HG02884 (cell line): ENCODE measurements around the gene POU5F1.
"Not testable (repeated sequence)": the region's sequence is repeated elsewhere in the genome, so short reads cannot be mapped to it uniquely, and the experiment has no call there.

Experiments
- ATAC-seq: cut with Tn5 transposase; IDR thresholded peaks from one replicate; pipeline ENCODE4 v1.9.1; 2021; ENCODE audit warnings: mild to moderate bottlenecking, moderate library complexity; ENCODE audit not compliant: unreplicated experiment

Gene POU5F1

GRCh38 chr6:31192431-31193105 is 22.1 kb upstream of the POU5F1 start:
- not testable (repeated sequence) for ATAC-seq

GRCh38 chr6:31190488-31190887 is 20.0 kb upstream of the POU5F1 start:
- ATAC-seq: no peak

DNA sequence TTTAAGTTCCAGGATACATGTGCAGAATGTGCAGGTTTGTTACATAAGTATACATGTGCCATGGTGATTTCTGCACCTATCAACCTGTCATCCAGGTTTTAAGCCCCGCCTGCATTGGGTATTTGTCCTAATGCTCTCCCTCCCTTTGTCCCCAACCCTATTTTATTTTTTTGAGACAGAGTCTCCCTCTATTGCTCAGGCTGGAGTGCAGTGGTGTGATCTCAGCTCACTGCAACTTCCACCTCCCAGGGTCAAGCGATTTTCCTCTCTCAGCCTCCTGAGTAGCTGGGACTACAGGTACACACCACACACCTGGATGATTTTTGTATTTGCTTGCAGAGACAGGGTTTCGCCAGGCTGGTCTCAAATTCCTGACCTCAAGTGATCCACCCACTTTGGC is 18.7 kb upstream of the POU5F1 start:
- not testable (repeated sequence) for ATAC-seq

DNA sequence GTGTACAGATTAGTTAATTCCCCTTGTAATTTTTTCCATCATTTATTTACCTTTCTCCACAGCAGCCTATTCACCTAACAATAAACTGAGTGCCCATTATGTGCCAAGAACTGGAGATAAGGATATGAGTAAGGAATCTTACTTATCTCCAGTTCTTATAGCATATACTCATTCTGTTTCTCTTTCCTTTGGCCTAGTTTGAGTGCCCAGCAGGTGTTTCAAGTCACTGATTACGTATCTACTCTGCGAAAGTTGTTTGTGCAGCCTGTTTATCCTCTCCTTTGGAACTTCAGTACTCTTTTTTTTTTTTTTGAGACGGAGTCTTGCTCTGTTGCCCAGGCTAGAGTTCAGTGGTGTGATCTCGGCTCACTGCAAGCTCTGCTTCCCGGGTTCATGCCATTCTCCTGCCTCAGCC is 17.3 kb upstream of the POU5F1 start:
- ATAC-seq: no peak

DNA sequence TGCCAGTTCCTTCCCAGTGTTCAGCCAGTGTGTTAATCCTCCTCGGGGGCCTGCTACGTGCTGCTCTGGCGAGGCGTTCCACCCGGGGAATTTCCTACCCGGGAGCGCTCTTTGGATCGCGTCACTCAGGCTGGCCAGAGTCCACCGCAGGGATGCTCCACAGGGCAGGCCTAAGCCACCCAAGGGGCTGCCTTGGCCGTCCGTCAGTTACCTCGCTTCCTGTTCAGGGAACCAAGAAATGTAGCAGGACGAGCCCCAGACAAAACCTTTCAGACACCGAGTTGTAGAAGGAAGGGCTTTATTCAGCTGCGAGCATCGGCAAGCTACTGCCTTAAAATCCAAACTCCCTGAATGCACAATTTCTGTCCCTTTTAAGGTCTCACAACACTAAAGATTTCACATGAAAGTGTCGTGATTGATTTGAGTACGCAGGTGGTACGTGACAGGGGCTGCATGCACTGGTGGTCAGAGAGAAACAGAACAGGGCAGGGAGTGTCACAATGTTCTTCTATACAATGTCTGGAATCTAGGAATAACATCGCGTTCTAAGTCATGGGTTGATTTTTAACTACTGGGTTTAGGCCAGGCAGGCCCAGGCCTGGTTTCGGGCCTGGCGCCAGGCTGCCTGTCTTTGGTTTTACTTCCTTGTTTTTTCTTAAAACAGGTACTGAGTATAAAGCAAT is 15.7 kb upstream of the POU5F1 start:
- no peak for ATAC-seq

- not testable (repeated sequence) for ATAC-seq
These were observed 15.2 kb upstream of the POU5F1 start for GRCh38 chr6:31185695-31186051.

DNA sequence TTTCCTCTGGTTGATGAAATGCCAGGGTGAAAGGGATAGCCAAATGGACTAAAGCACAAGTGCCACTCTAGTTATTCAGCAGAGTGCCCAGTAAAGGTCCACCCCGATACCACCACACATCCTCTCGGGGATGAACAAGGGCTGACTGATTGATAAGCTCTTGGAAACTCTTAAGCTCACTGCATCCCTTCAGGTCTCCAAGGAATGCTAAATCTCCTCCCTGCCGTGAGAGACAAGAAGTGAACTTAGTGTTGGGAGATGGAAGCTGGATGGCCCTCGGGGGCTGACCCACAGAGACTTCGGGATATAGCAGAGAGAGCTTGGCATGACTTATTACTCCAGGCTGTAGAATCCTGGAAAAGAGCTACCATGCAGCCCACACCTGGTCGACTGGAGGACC is 13.4 kb upstream of the POU5F1 start:
- not testable (repeated sequence) for ATAC-seq

- ATAC-seq: not testable (repeated sequence)
These were observed 12.8 kb upstream of the POU5F1 start for GRCh38 chr6:31183287-31183686.

DNA sequence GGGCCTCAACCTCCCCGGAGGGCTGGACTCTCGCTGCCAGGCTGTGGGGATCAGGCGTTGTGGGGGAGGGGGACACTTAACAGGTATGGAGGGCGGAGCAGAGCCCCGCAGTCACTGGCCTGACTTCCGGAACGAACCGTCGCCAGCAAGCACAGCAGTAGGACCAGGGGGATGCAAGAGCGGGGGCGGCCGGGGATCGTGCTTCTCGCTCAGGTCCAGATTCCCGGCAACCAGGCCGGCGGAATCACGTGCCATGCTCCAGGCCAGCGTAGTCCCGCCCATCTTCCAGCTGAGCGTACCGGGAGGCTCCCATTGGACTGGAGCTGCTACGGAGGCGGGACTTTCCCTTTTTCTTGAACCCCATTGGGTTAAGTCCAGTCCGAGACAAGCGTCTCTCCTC is 10.0 kb upstream of the POU5F1 start:
- no peak for ATAC-seq

DNA sequence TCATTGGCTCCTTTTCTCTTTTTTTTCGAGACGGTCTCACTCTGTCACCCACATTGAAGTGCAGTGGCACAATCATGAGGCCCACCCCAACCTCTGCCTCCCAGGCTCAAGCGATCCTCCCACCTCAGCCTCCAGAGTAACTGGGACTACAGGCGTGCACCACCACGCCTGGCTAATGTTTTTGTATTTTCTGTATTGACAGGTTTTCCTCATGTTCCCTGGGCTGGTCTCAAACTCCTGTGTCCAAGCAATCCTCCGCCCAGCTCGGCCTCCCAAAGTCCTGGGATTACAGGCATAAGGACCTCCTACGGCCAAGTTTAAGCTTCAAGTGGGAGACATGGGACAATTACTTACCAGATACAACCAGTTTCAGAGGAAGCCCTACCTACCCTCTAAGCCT is 9.4 kb upstream of the POU5F1 start:
- ATAC-seq: no peak

GRCh38 chr6:31179042-31179386 is 8.5 kb upstream of the POU5F1 start:
- no peak for ATAC-seq

DNA sequence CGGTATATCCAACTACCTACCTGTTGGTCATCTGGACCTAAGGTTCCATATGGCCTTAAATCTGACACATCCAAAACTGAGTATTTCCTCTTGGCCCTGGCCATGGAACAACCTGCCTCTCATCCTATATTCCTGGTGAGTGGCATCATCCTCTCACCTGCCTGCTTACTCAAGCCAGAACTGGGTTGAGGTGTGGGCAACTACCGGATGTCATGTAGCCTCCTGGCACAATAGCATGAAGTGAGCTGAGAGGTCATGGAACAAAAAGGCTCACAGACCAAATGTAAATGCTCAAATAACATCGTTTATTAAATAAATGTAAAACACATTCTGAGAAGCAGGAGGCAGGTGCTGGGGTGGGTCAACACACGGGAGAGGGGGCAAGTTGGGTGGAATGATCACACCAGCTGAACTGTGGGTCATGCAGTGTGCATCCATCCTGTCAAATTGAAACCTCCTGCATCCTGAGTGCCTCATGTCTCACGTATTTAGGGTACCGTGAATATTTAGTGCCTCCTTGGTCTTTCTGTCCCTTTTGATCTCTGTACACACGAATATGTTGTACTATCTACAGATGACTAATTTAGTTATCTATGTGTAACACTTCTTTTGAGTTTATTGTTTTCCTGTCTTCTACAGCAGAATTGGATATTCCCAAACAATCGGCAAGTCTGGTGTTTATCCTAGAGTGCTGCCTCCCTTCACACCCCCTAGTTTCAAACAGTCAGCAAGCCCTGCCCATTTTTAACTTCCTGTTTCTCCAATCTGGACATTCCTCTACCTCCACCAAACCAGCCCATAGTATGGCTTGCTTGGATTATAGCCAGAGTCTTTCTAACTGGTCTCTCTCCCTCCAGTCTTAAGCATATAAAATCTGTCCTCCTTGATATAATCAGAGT is 7.9 kb upstream of the POU5F1 start:
- ATAC-seq: no peak

- no peak for ATAC-seq
These were observed 5.5 kb upstream of the POU5F1 start for GRCh38 chr6:31175971-31176370.

DNA sequence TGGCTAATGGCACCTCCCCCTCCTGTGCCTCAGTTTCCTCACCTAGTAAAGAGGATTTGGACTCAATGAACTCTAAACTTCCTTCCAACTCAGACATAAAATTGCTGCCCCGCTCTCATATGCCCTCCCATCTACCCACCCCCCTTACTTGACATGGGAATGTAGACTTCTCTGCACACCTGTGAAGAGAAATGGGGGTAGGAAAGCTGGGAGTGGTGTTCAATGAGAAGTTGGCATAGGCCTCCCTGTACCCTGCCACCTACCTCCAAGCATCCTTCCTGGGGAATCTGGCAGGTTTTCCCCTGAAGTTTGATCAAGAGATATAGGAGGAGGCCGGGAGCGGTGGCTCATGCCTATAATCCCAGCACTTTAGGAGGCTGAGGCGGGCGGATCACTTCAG is 3.9 kb upstream of the POU5F1 start:
- no peak for ATAC-seq

DNA sequence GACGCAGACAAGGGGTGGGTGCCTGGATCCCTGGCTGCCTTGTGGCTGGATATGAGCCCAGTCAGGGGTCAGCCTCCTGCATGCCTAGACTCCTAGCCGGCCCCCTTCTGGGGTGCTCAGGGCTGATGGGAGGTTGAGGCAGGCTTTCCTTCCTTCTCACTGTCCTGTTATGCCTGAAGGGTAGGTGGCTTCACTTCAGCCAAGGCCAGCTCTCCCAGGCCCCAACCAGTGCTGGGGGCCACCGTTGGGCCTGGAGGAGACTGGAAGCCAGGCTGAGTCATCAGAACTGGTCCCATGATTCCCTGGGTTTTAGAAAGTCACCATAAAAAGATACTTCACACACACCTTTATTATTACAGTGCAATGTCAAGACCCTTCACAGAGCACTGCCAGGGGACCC is 2.9 kb upstream of the POU5F1 start:
- ATAC-seq: no peak

GRCh38 chr6:31172973-31173384 is 2.5 kb upstream of the POU5F1 start:
- no peak for ATAC-seq

- no peak for ATAC-seq
These were observed 1.7 kb upstream of the POU5F1 start for GRCh38 chr6:31171931-31172905.

- ATAC-seq: no peak
These were observed 647 bp upstream of the POU5F1 start for GRCh38 chr6:31170987-31171671.

GRCh38 chr6:31169858-31170599 is 453 bp downstream of the POU5F1 start:
- not testable (repeated sequence) for ATAC-seq
